Measurements from ENCODE around the gene PAMR1.

DNA sequence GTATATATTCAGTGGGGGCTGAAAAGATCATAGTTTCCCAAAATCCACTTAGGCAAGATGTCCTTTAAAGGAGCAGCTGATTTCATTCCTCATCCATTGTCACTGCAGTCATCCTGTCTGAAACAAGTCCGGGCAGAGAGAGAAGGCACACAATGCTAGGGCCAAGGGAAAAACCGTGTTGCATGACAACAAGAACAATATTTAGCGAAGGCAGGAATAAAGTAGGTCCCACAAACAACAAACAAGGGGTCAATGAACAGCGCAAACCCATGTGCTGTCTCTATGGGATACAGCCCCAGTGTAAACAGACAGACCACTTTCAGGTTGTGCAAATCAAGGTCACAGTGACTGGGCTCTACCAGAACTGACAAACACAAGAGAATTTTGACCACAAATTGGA lies 9.0 kb downstream of the PAMR1 start:
- no peak for TF ChIP-seq EZH2 (IDR thresholded peaks at IDR 0.05; ENCODE audit: insufficient read depth, poor library complexity, severe bottlenecking)
- no peak for TF ChIP-seq EZH2phosphoT487 (IDR thresholded peaks at IDR 0.05; ENCODE audit: insufficient read depth, low read depth)
